Lung (tissue), 12 donors: ENCODE results near the gene TEDC1. TPM values are rescaled to one million over a fixed set of nuclear protein-coding genes. Genes with fewer than 3 reads are reported as not detected.

Source experiments
- ATAC-seq: fragments of 200-7000 bp; cut with Tn5 transposase; one replicate; pipeline ENCODE4 v1.9.1; 2020; ENCODE audit warnings: moderate number of reproducible peaks; ENCODE audit not compliant: insufficient read depth, low FRiP score
- DNase-seq, 3 donors: peaks; one replicate each; pipeline ENCODE4 v3.0.0-alpha.2; 2013 to 2017
- H3K27ac ChIP-seq, 2 donors: one replicate each; pipeline ENCODE4 v1.5.1; 2013; ENCODE audit warnings: mild to moderate bottlenecking in 2 of 2, moderate library complexity in 2 of 2, control low read depth in 1 of 2, inconsistent platforms in 1 of 2, low read depth in 1 of 2, low read length in 1 of 2
- H3K27me3 ChIP-seq, 3 donors: one replicate each; pipeline ENCODE4 v1.5.1; 2013; ENCODE audit warnings: low read length in 2 of 3; ENCODE audit not compliant: control insufficient read depth in 3 of 3, insufficient read depth in 3 of 3
- H3K36me3 ChIP-seq, 4 donors: one replicate each; pipeline ENCODE4 v1.5.1; 2013; ENCODE audit warnings: low read length in 4 of 4, mild to moderate bottlenecking in 1 of 4, moderate library complexity in 1 of 4; ENCODE audit not compliant: control insufficient read depth in 4 of 4, insufficient read depth in 4 of 4
- H3K4me1 ChIP-seq, 5 donors: one replicate each; pipeline ENCODE4 v1.5.1; 2013; ENCODE audit warnings: low read length in 5 of 5, mild to moderate bottlenecking in 2 of 5, moderate library complexity in 1 of 5; ENCODE audit not compliant: control insufficient read depth in 5 of 5, insufficient read depth in 5 of 5
- H3K4me3 ChIP-seq: one replicate; pipeline ENCODE4 v1.5.1; 2013; ENCODE audit warnings: mild to moderate bottlenecking, control low read depth, moderate library complexity
- H3K9ac ChIP-seq, 2 donors: one replicate each; pipeline ENCODE4 v1.5.1; 2013; ENCODE audit warnings: low read length in 2 of 2, control low read depth in 1 of 2; ENCODE audit not compliant: insufficient read depth in 1 of 2
- H3K9me3 ChIP-seq, 4 donors: one replicate each; pipeline ENCODE4 v1.5.1; 2013; ENCODE audit warnings: low read length in 3 of 4, mild to moderate bottlenecking in 1 of 4, moderate library complexity in 1 of 4; ENCODE audit not compliant: control insufficient read depth in 4 of 4, insufficient read depth in 3 of 4
- WGBS, 2 donors: extraction: QIAGEN DNeasy Blood & Tissue Kit; methylation state at CpG; one replicate each; pipeline ENCODE4 v1.1.7; 2013; 5-methylcytosine and 5-hydroxymethylcytosine counted together
- polyA plus RNA-seq, 2 donors: library from polyadenylated mRNA; stranded (reverse); fragments of 200-250 nt; gene quantifications; one replicate each; pipeline ENCODE4 v1.2.1, GENCODE V29; 2013
- total RNA-seq, 2 donors: library from RNA; depleted of rRNA in 1 of 2; stranded (reverse); fragments of >200 nt in 1 of 2; gene quantifications; one replicate each; pipeline ENCODE4 v1.2.1, GENCODE V29; 2014 to 2021
- TF ChIP-seq, protein P1 (sequence below): IDR thresholded peaks from 2 replicates; pipeline ENCODE4 v1.5.1; 2012; ENCODE audit warnings: mild to moderate bottlenecking; ENCODE audit errors: control extremely low read depth, extremely low read depth
- donor health status: control.
- donor health status: control.
- donor health status: Bipolar disorder and iron deficiency.
- donor health status: healthy.
- donor health status: DM: yes; HTN: yes; CAD: no.

Gene TEDC1
- total and polyA plus RNA-seq, 4 donors = 5.8 to 20.8 (median 14.4) TPM

DNA sequence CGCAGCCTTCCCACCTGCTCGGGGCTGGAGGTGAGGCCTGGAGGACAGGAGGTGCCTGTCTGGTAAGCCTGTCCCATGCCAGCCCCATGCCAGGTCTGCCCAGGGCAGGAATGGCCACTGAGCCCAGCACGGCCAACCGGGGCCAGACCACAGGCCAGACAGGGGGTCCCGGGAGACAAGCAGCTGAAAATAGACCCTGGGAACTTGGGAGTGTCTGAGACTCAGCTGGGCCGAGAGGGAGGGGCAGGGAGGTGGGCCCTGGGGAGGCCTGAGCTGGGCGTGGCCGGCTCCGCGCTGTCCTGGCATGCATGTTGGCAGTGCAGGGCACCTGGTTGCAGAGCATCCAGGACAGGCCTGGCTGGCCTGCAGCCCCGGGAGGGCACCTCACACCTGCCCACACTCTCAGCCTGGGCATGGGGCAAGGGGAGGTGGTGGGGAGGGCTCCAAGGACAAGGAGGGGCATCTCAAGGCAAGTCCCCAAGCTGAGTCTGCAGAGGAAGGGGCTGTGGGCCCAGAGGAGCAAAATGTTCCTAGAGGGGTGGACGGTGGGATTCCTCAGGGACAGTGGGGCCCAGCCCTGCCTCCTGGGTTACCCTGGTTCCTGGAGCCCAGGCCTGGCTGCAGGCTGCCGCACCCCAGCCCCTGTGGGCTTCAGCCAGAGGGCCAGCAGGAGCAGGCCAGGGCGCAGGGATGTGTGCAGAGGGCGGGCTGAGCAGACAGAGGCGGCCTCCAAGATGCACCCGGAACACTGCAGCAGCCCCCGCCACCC, 7.6 kb upstream of the TEDC1 start:
- DNase-seq = no peak
- no peak overlapping the region for H3K9ac ChIP-seq
- WGBS, 2 donors = 69 to 80% methylated on average over 17 to 18 of the region's 18 CpGs

DNA sequence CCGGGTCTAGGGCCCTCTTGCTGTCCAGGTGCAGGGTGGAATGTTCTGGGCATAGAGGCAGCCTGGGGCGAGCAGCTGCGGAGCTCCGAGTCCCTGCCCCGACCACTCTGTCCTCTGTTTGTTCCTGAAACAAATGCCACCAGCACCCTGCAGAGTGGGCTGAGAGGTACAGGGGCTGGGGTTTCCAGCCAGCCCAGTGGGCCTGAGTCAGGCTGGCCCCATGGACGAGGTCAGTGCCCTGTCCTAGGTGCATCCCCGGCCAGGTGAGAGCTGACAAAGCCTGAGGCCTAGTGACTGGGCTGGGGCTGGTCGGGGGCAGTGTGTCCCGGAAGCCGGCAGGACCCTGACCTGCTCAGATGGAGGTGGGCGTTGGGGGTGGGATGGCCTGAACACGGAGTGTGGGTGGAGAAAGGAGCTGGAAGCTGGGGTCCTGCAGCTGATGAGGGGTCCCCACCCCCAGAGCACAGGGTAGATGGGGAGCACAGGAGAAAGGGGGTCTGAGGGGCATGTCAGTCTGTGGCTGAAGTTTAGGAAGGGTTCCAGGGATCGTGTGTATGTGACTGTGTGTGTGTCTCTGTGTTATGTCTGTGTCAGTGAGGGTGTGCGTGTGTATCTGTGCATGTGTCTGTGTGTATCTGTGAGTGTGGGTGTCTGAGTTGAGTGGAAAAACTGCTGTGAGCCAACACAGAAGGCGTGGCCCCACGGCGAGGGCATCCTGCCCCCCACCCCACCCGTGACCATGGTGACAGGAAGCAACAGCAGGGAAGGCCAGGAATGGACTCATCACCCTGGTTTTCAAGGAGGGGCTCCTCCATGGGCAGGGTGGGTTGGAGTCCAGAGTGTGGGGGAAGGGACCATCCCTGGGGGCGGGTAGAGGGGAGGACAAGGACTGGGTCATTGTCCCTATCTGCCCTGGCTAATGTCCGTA, 6.7 kb upstream of the TEDC1 start:
- no peak overlapping the region for H3K4me3 ChIP-seq
- DNase-seq (peak in 1 of 3 donors; percentile 47), ATAC-seq (no peak)
- H3K36me3 ChIP-seq = peaks cover 0 to 6% (median 0%) of the 10 kb centered on the region in 4 donors
- TF ChIP-seq, protein P1, sequence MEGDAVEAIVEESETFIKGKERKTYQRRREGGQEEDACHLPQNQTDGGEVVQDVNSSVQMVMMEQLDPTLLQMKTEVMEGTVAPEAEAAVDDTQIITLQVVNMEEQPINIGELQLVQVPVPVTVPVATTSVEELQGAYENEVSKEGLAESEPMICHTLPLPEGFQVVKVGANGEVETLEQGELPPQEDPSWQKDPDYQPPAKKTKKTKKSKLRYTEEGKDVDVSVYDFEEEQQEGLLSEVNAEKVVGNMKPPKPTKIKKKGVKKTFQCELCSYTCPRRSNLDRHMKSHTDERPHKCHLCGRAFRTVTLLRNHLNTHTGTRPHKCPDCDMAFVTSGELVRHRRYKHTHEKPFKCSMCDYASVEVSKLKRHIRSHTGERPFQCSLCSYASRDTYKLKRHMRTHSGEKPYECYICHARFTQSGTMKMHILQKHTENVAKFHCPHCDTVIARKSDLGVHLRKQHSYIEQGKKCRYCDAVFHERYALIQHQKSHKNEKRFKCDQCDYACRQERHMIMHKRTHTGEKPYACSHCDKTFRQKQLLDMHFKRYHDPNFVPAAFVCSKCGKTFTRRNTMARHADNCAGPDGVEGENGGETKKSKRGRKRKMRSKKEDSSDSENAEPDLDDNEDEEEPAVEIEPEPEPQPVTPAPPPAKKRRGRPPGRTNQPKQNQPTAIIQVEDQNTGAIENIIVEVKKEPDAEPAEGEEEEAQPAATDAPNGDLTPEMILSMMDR = no peak
- H3K9me3 ChIP-seq = no peaks in the 10 kb centered on the region
- H3K27me3 ChIP-seq = peaks cover 0 to 10% (median 0%) of the 10 kb centered on the region in 3 donors
- H3K9ac ChIP-seq = no peak overlapping the region
- H3K4me1 ChIP-seq = peaks cover 4 to 54% (median 44%) of the 10 kb centered on the region in 5 donors
- H3K27ac ChIP-seq = peak overlapping the region; percentile 24 to 91
- WGBS, 2 donors = 66 to 75% methylated on average over 20 of the region's 20 CpGs

More for the DNA sequence above, 7.6 kb upstream of the TEDC1 start:
- Histone ChIP-seq H3K4me1 (peaks cover 4 to 45% (median 41%) of the 10 kb centered on the region in 5 donors), H3K27ac (peak overlapping the region; percentile 86 to 95), H3K9me3 (no peaks in the 10 kb centered on the region), H3K4me3 (no peak overlapping the region), H3K27me3 (peaks cover 0 to 10% (median 0%) of the 10 kb centered on the region in 3 donors), H3K36me3 (peaks cover 0 to 8% (median 0%) of the 10 kb centered on the region in 4 donors)
- no peak for ATAC-seq
- TF ChIP-seq, protein P1 = no peak

DNA sequence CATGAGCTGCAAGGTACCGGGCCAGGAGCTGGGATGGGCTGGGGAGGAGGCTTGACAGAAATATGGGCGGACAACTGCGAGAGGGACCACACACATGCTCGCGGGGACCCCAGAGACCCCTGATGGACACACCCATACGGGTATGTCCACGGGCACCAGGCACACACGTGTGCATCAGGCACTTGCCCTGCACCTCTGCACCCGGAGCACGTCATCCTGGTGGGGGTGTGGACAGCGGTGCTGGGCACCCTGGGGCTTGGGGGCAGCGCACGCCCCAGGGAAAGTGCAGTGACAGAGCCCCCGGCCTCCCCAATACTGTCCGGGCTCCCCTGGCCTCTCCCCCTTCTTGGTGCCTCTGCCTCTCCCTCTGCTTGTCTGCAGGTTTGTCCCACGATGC, 6.1 kb upstream of the TEDC1 start:
- Histone ChIP-seq H3K27ac (peak overlapping the region in 1 of 2 donors; percentile 91), H3K9me3 (no peaks in the 10 kb centered on the region), H3K27me3 (peaks cover 0 to 10% (median 0%) of the 10 kb centered on the region in 3 donors), H3K4me1 (peaks cover 4 to 59% (median 44%) of the 10 kb centered on the region in 5 donors), H3K9ac (no peak overlapping the region), H3K4me3 (no peak overlapping the region), H3K36me3 (no peaks in the 10 kb centered on the region)
- ATAC-seq = no peak
- 82 to 86% methylated on average over 16 of the region's 16 CpGs for WGBS, 2 donors
- no peak for DNase-seq
- TF ChIP-seq, protein P1 = no peak
